ENCODE data around the gene NT5DC2. TPM values are rescaled to one million over a fixed set of nuclear protein-coding genes. Genes with fewer than 3 reads are reported as not detected.

The NT5DC2 gene
- polyA plus RNA-seq, 3 donors, result 142 to 162 (median 158) TPM

DNA sequence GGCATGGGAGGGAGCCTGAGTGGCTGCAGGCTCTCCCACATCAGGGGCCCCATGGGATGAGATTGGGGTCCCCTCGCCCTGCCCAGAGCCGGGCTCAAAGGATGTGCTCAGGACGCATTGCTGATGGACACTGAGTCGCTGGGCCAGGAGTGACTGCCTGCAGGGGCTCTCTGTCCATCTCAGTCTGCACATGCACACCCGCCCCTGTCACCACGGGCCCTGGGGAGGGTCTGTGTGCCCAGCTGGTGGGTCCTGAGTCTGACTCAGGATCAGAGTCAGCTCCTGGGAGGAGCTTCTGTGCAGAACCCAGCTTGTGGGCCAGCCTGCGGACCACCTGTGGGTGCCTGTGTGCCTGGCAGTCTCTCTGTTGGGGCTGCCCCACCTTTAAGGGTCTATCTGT, 20.4 kb downstream of the NT5DC2 start:
- DNase-seq (ENCODE audit: low read depth in 3 of 3, low spot score in 2 of 3), result no peak

DNA sequence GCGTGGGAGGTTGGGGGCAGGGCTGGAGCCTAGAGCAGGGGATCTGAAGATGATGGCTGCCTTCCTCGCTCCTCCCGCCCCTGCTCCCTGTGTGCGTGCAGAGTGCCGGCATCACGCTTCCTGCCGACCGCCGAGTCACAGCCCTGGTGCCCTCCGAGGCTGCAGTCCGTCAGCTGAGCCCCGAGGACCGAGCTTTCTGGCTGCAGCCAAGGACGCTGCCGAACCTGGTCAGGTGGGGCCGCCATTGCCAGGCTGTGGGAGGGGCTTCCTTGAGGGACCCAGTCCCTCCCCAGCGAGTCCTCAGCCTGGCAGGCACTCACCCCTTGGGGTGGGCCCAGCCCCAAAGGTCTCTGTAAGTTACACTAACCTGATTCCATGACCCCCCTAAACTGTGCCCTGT, 20.9 kb downstream of the NT5DC2 start:
- DNase-seq (ENCODE audit: low read depth in 3 of 3, low spot score in 2 of 3), result no peak

DNA sequence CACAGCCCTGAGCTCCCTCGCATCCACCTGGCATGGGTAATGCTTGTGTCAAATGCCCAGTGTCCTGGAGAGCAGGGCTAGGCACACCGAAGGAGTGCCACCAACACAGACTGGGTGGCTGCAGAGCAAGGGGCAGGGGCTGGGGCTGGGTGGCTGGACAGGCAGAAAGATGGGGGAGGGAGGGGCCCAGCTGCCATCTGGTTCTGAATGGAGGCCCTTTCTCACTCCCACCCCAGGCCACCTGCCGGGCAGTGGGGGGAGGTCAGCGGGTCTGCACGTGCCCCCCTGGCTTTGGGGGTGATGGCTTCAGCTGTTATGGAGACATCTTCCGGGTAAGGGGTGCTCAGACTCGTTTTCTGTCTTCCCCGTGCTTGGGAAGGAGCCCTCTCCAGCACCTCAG, 21.6 kb downstream of the NT5DC2 start:
- no peak for DNase-seq (ENCODE audit: low read depth in 3 of 3, low spot score in 2 of 3)

DNA sequence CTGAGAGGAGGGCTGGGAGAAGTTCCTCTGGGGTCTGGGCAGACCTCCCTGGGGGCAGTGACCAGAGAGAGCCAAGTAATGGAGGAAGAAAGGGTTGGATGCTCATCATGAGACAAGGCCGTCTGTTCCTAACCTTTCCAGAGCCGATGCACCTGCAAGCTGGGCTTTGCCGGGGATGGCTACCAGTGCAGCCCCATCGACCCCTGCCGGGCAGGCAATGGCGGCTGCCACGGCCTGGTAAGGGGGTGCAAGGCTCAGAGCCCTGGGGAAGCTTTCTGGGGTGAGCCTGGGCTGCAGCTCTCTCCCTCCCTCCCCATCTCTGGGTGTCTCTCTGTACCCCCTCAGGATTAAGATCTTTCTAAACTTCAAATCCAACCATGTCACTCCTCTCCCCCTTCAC, 22.1 kb downstream of the NT5DC2 start:
- DNase-seq (ENCODE audit: low read depth in 3 of 3, low spot score in 2 of 3), result no peak

DNA sequence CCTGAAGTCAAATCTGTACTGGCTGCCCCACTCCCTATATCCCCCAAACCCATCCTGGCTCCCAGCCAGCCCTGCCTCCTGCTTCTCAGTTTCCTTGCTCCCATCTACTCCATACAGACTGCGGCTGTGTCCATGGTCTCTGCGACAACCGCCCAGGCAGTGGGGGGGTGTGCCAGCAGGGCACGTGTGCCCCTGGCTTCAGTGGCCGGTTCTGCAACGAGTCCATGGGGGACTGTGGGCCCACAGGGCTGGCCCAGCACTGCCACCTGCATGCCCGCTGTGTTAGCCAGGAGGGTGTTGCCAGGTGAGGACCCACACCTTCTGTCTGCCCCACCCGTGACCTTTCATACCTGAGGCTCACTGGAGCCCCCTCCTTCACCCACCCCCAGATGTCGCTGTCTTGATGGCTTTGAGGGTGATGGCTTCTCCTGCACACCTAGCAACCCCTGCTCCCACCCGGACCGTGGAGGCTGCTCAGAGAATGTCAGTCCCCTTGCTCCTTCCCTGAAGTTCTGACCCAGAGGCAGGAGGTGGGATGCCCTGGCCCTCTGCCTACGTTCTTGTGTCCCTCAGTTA, 23.8 kb downstream of the NT5DC2 start:
- DNase-seq (ENCODE audit: low read depth in 3 of 3, low spot score in 2 of 3), result no peak

DNA sequence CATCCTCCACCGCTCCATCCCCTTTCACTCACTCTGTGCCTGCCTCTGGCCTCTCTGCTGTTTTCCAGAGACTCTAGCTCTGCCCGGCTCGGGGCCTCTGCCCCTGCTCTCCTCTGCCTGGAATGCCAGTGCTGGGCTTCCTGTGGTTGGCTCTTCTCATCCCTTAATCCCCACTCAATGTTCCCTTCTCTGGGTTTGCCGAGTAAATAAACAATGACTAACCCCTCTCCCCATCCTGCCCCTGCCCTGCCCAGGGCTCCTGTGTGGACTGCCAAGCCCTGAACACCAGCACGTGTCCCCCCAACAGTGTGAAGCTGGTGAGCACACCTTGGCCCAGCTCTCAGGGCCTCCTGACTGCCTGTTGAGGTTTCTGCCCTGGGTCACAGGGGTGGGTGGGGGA, 26.3 kb downstream of the NT5DC2 start:
- no peak for DNase-seq (ENCODE audit: low read depth in 3 of 3, low spot score in 2 of 3)

DNA sequence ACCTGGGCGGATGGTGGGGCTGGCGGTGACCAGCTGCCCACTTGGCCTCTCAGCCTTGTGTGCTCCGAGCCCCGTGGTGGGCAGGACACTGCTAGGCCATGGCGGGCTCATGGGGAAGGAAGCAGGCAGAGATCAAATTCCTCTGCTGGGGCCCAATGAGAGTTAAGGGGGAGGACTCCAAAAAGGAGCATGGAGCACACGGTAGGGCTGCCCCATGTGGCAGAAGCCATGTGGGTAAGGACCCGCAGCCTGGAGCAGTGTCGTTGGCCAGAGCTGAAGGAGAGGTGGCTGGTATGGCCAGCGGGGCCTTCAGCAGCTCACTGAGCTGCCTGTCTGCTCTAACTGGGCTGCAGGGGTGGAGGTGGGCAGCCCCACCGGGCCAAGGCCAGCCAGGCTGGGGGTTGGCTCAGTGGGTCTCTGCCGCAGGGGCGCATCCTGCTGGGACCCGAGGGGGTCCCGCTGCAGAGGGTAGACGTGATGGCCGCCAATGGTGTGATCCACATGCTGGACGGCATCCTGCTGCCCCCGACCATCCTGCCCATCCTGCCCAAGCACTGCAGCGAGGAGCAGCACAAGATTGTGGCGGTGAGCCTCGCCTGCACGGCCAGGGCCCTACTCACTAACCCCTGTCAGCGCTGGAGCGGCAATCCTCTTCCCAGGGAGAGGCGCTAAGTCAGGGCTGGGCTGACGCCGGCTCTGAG, 27.2 kb downstream of the NT5DC2 start:
- DNase-seq (ENCODE audit: low read depth in 3 of 3, low spot score in 2 of 3), result no peak

DNA sequence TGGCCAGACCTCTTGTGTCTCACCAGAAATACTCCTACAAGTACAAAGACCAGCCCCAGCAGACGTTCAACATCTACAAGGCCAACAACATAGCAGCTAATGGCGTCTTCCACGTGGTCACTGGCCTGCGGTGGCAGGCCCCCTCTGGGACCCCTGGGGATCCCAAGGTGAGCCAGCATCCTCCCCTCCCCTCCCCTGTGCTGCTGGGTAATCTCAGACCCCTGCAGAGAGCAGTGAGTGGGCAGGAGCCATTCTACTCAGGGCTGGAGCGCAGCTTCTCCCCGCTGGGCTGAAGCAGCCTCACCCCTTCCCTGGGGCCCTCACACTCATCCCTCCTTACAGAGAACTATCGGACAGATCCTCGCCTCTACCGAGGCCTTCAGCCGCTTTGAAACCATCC, 28.7 kb downstream of the NT5DC2 start:
- DNase-seq (ENCODE audit: low read depth in 3 of 3, low spot score in 2 of 3), result no peak

DNA sequence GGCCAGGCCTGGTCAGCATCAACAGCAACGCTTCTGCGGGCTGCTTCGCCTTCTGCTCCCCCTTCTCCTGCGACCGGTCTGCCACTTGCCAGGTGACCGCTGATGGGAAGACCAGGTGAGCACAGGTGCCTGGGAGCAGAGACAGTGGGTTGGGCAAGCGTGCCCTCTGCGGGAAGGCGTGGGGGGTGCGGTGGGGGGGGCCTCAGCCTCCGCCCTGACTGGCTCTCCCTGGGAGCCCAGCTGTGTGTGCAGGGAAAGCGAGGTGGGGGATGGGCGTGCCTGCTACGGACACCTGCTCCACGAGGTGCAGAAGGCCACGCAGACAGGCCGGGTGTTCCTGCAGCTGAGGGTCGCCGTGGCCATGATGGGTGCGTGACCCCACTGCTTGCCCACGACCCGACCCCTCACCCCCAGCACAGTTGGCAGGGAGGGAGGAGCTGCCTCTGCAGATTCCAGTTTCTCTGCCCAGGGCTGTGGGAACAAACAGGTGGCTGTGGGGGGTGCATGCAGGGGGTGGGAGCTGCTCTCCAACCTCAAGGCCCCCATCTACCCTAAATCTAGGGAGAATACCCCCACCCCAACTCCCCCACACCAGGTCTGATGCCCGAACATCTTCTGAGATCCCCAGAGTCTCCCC, 29.8 kb downstream of the NT5DC2 start:
- DNase-seq (ENCODE audit: low read depth in 3 of 3, low spot score in 2 of 3), result no peak

DNA sequence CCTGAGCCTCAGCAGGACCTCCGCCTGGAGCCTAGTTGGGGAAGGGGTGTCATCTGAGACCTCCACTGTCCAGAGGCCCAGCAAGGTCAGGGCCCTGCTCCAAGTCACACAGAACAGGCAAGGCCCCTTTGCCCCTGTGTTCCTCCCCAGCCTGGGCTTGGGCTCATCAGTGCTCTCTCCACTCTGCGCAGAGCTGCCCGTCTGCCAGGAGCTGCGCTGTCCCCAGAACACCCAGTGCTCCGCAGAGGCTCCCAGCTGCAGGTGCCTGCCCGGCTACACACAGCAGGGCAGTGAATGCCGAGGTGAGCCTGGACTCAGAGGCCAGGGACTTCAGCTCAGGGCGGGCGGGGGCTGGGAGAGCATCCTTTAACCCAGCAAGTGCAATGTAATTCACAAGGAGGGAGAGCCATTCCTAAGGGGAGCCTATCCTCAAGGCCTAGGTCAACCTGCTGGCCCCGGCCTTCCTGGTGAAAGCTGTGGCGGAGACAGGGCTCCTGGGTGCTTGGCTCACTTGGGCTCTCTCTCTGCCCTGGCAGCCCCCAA, 30.8 kb downstream of the NT5DC2 start:
- DNase-seq (ENCODE audit: low read depth in 3 of 3, low spot score in 2 of 3), result no peak

DNA sequence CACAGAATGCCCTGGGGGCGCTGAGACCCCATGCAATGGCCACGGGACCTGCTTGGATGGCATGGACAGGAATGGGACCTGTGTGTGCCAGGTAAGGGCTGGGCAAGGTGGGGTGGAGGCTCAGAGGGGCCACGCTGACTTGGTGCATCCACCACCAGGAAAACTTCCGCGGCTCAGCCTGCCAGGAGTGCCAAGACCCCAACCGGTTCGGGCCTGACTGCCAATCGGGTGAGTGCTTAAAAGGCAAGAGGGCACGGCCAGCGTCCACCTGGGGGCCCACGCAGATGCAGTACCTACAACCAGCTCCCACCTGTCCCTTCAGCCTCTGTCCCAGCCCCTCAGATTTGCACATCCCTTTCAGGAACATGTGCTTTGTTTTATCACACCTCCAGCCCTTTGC, 31.7 kb downstream of the NT5DC2 start:
- DNase-seq (ENCODE audit: low read depth in 3 of 3, low spot score in 2 of 3), result no peak

DNA sequence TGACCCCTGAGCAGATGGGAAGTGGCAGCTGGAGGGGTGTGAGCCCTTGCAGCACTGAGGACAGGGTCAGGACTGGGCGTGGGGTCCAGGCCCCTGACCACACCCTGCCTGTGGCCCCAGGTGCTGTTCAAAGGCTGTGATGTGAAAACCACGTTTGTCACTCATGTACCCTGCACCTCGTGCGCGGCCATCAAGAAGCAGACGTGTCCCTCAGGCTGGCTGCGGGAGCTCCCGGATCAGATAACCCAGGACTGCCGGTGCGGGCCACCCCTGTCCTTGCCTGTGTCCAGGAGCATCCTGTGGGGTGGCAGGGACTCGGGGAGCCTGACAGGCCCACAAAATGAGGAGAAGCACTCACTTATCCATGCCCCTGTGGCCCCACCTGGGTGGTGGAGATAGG, 32.6 kb downstream of the NT5DC2 start:
- no peak for DNase-seq (ENCODE audit: low read depth in 3 of 3, low spot score in 2 of 3)

DNA sequence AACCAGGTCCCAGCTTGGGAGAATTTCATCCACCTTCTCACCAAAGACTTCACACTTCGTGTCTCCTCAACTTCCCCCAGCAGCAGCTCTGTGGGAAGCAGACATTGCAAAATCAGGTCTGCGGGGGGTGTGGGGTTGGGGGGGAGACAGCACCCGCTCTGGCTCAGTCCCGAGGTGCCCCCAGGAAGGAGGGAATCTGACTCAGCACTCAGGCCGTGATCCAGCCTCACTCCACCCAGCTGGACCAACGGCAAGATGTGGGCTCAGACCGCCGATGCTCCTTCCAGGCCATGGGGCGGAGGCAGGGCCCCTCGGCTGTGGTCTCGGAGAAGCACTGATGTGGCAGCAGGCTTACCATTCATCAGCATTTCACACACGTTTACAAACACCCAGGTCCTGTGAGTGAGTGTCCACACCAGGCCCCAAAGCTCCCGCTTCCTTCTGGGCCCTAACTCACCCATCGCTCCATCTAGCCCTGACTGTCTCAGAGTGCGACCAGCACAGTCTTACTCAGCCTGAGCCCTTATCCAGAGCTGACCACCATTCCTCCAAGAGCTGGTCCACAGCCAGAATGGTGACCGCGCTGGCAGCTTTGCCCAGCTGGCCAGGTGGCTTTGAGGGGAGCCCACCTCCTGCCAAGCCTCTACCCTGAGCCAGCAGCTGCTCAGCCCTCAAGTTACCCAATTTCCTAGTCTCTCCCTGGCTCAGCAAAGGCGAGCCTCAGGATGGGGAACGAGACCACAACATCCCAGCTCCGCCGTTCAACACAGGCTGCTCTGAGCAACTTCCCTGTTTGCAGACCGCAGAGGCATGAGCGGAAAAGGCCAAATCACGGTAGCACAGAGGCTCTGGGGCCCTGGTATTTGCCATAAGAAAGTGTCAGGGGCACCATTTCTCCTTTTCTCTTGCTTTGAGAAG, 35.3 kb downstream of the NT5DC2 start:
- DNase-seq (ENCODE audit: low read depth in 3 of 3, low spot score in 2 of 3), result no peak

DNA sequence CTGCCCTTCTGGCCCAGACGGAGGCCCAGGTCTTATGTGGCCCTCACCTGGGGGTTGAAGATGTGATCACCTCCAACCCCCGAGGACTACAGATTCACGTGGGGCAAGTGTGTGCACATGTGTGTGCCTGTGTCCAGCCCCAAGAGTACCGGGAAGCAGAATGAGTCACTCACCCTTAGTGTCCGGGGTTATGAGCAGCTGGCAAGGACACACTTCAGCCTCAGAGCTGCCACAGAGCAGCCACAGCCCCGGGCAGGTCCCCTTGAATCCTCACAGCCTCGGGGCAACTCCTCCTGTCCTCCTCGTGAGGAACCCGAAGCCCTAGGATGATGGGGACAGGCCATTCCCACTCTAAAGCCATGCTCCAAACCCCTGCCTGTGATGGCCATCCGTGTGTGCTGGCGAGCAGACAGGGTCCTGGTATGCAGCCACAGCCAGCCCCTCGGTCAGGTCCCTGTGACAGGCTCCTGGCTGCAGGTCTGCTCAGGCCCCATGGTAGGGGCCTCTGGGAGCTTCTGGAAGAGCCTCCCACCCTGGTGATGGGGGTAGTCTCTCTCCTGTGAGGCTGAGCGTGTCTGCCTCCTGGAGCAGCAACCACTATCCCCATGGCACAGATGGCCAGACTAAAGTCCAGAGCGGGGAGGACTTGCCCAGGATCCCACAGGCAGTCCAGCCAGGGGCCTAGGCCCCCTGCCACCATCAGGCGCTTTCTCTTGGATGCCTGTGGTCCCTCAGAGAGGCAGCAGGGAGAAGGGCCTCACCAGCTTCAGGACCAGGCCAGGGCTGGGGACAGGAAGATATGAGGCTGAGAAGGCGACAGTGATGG, 37.7 kb downstream of the NT5DC2 start:
- no peak for DNase-seq (ENCODE audit: low read depth in 3 of 3, low spot score in 2 of 3)

DNA sequence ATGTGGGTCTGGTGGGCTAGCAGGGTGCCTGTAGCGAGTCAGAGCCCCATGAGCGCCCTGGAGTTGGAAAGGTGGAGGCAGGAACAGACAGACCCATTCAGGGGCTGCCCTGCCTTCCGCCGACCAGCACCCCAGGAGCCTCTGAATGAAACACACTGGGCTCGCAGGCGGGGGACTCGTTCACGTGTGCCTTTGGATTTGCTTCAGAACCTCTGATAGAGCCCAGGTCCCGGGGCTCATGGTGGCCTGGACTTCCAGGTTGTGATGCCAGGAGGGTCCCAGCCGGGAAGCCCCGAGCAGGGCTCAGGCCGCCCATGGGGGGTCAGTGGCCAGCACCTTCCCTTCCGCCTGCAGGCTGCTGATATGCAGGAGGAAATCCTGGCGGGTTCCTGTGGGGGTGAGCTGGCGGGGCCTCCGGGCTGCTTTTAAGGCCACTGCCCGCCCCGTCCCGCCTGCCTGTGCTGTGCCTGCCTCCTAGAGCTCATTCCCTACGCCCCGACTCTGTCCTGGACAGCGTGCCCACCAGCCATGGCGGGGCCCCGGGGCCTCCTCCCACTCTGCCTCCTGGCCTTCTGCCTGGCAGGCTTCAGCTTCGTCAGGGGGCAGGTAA, 38.7 kb downstream of the NT5DC2 start, which contains the start of gene STAB1:
Gene STAB1, plus strand, starts transcription at position 453 of the 610 bp plus-strand sequence. Its CDS starts 76 bp downstream, at position 529.
- no peak for DNase-seq (ENCODE audit: low read depth in 3 of 3, low spot score in 2 of 3)

DNA sequence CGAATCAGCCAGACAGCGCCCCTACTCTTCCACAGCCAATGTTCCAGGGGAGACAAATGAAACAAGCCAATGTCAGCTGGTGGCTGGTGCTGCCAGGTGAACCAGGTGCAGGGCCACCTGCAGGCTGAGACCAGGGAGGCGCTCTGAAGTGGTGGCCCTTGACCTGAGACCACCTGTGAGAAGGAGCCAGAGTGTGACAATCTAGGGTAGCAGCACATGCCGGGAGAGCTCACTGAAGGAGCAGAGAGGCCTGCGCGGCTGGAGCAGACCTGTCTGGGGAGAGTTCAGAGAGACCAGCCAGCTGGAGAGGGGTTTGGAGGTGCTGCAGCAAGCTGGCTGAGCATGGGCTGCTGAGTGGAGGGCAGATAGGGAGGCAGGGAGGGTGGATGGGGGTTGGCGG, 39.2 kb downstream of the NT5DC2 start:
- no peak for DNase-seq (ENCODE audit: low read depth in 3 of 3, low spot score in 2 of 3)

DNA sequence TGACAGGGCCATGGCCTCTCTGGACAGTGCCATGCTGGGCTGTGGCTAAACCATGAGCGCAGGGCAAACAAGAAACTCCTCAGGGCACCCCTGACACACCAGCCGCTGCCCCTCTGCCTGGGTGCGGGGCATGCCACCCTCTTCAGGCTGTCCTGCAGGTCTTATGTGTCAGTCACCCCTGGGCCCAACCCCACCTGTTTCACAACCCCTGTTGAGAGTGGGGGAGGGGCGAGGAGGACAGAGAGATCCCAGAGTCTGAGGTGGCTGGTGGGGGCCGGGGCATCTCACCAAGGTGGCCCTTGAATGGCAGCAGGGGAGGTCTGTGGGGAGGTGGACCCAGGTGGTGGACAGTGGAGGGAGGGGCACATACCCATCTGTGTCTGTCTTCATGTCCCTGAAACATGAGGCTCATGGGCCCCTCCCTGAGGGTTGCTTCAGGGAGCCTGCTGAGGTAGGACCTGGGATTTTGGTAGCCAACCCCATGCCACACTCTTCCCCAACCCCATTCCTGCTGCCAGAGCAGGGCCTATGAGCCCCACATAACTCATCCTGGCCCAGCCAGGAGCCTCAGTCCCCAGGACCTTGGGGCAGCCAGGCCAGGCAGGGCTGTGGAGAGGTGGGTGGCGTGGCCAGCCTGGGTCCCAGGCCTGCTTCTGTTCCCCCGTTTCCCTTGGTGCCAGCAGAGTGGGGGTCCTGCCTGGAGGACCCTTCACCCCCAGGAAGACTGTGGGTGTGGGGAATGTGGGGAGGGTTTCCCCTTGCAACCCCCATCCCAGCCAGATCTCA, 40.2 kb downstream of the NT5DC2 start:
- no peak for DNase-seq (ENCODE audit: low read depth in 3 of 3, low spot score in 2 of 3)

DNA sequence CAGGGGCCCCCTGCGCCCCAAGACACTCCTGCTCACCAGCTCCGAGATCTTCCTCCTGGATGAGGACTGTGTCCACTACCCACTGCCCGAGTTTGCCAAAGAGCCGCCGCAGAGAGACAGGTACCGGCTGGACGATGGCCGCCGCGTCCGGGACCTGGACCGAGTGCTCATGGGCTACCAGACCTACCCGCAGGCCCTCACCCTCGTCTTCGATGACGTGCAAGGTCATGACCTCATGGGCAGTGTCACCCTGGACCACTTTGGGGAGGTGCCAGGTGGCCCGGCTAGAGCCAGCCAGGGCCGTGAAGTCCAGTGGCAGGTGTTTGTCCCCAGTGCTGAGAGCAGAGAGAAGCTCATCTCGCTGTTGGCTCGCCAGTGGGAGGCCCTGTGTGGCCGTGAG, 41.6 kb downstream of the NT5DC2 start:
- DNase-seq (ENCODE audit: low read depth in 3 of 3, low spot score in 2 of 3), result no peak

Data from right renal cortex interstitium (tissue), 3 donors.